ENCODE results near the gene IBA57.

- no peak for TF ChIP-seq POLR2AphosphoS5 (IDR thresholded peaks at IDR 0.05; ENCODE audit: borderline replicate concordance, low read depth, low read length)
- no peak for TF ChIP-seq EZH2 (IDR thresholded peaks at IDR 0.05)
These were observed 11.5 kb upstream of the IBA57 start for GRCh38 chr1:228154021-228154669.
